ENCODE data around the gene FAM219B.

DNA sequence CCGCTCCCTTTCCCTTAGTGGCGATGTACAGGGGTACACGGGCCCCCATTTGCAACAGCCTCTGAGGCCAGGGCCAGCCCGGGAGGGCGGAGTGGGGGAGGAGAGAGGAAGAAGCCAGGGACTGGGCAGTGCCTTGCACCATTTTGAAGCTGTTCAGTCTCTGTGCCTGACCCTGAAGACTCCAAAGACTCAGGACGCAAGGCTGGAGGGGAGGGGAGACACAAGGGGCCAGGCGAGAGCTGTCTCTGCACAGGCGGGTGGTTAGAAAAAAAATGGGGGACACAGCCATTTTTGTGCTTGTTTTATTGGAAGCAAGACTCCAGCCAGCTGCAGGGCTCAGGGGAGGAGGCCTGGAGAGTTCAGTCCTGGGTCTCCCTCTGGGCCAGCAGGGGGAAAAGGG lies 48.4 kb upstream of the FAM219B start:
- no peak for TF ChIP-seq POLR2A (IDR thresholded peaks at IDR 0.05)
- no peak for TF ChIP-seq EP300 (IDR thresholded peaks at IDR 0.05; ENCODE audit: low read depth)
- no peak for TF ChIP-seq CTCF (IDR thresholded peaks at IDR 0.05)
- no peak for TF ChIP-seq POLR2AphosphoS5 (IDR thresholded peaks at IDR 0.05)
